Mucosa of stomach (tissue), 1 donor: ENCODE measurements around the gene ADARB2.
"Not testable (repeated sequence)": the region's sequence is repeated elsewhere in the genome, so short reads cannot be mapped to it uniquely, and the experiment has no call there.

Experiments
- H3K27me3 ChIP-seq: one replicate; pipeline ENCODE4 v1.7.0; 2013; ENCODE audit warnings: mild to moderate bottlenecking, low read length; ENCODE audit not compliant: control insufficient read depth, insufficient read depth
- H3K36me3 ChIP-seq: one replicate; pipeline ENCODE4 v1.7.0; 2013; ENCODE audit warnings: low read length; ENCODE audit not compliant: control insufficient read depth, insufficient read depth
- H3K4me1 ChIP-seq: one replicate; pipeline ENCODE4 v1.7.0; 2013; ENCODE audit warnings: mild to moderate bottlenecking, low read length; ENCODE audit not compliant: control insufficient read depth, insufficient read depth
- H3K4me3 ChIP-seq: one replicate; pipeline ENCODE4 v1.7.0; 2013; ENCODE audit warnings: low read length
- H3K9ac ChIP-seq: one replicate; pipeline ENCODE4 v1.7.0; 2013; ENCODE audit warnings: mild to moderate bottlenecking, low read length, moderate library complexity
- H3K9me3 ChIP-seq: one replicate; pipeline ENCODE4 v1.7.0; 2013; ENCODE audit warnings: mild to moderate bottlenecking, low read length, moderate library complexity; ENCODE audit not compliant: control insufficient read depth
- donor health status: Pancreatic carcinoma.

ADARB2 gene

GRCh38 chr10:1163204-1163660, 574.1 kb downstream of the ADARB2 start:
- Histone ChIP-seq H3K4me3 (no peak overlapping the region), H3K27me3 (no peaks in the 10 kb centered on the region), H3K9ac (no peak overlapping the region), H3K9me3 (no peaks in the 10 kb centered on the region), H3K4me1 (no peaks in the 10 kb centered on the region), H3K36me3 (no peaks in the 10 kb centered on the region)

- Histone ChIP-seq H3K27me3 (no peaks in the 10 kb centered on the region), H3K4me1 (no peaks in the 10 kb centered on the region), H3K9ac (no peak overlapping the region), H3K4me3 (no peak overlapping the region), H3K36me3 (no peaks in the 10 kb centered on the region), H3K9me3 (no peaks in the 10 kb centered on the region)
Measured at GRCh38 chr10:1162481-1163203, 574.7 kb downstream of the ADARB2 start.

GRCh38 chr10:1161315-1161673, 576.0 kb downstream of the ADARB2 start:
- not testable (repeated sequence) for H3K4me3 ChIP-seq

GRCh38 chr10:1160561-1161314, 576.6 kb downstream of the ADARB2 start:
- Histone ChIP-seq H3K4me3 (no peak overlapping the region), H3K9me3 (no peaks in the 10 kb centered on the region), H3K9ac (no peak overlapping the region), H3K36me3 (no peaks in the 10 kb centered on the region), H3K27me3 (no peaks in the 10 kb centered on the region), H3K4me1 (no peaks in the 10 kb centered on the region)

More at GRCh38 chr10:1161315-1161673, 576.0 kb downstream of the ADARB2 start:
- not testable (repeated sequence) for H3K36me3 ChIP-seq, H3K9ac ChIP-seq, H3K9me3 ChIP-seq, H3K4me1 ChIP-seq, H3K27me3 ChIP-seq

GRCh38 chr10:1159131-1160061, 577.9 kb downstream of the ADARB2 start:
- Histone ChIP-seq H3K9ac (no peak overlapping the region), H3K9me3 (no peaks in the 10 kb centered on the region), H3K36me3 (no peaks in the 10 kb centered on the region), H3K4me1 (no peaks in the 10 kb centered on the region), H3K27me3 (no peaks in the 10 kb centered on the region), H3K4me3 (no peak overlapping the region)

- not testable (repeated sequence) for H3K36me3 ChIP-seq, H3K9me3 ChIP-seq, H3K27me3 ChIP-seq, H3K9ac ChIP-seq, H3K4me1 ChIP-seq, H3K4me3 ChIP-seq
Measured at GRCh38 chr10:1158536-1158935, 578.8 kb downstream of the ADARB2 start.

- Histone ChIP-seq H3K9me3 (no peaks in the 10 kb centered on the region), H3K9ac (no peak overlapping the region), H3K36me3 (no peaks in the 10 kb centered on the region), H3K27me3 (no peaks in the 10 kb centered on the region), H3K4me3 (no peak overlapping the region), H3K4me1 (no peaks in the 10 kb centered on the region)
Measured at GRCh38 chr10:1158066-1158465, 579.3 kb downstream of the ADARB2 start.

GRCh38 chr10:1157615-1157933, 579.8 kb downstream of the ADARB2 start:
- no peaks in the 10 kb centered on the region for H3K9me3 ChIP-seq
- H3K4me1 ChIP-seq = no peaks in the 10 kb centered on the region
- no peaks in the 10 kb centered on the region for H3K27me3 ChIP-seq
- no peak overlapping the region for H3K9ac ChIP-seq
- no peaks in the 10 kb centered on the region for H3K36me3 ChIP-seq
- H3K4me3 ChIP-seq = no peak overlapping the region

GRCh38 chr10:1156921-1157614, 580.3 kb downstream of the ADARB2 start:
- H3K9ac ChIP-seq = no peak overlapping the region
- H3K4me1 ChIP-seq = no peaks in the 10 kb centered on the region
- no peak overlapping the region for H3K4me3 ChIP-seq
- H3K36me3 ChIP-seq = no peaks in the 10 kb centered on the region
- H3K27me3 ChIP-seq = no peaks in the 10 kb centered on the region
- H3K9me3 ChIP-seq = no peaks in the 10 kb centered on the region

GRCh38 chr10:1156616-1156886, 580.8 kb downstream of the ADARB2 start:
- Histone ChIP-seq H3K4me3 (no peak overlapping the region), H3K4me1 (no peaks in the 10 kb centered on the region), H3K9ac (no peak overlapping the region), H3K36me3 (no peaks in the 10 kb centered on the region), H3K27me3 (no peaks in the 10 kb centered on the region), H3K9me3 (no peaks in the 10 kb centered on the region)

- Histone ChIP-seq H3K4me3 (no peak overlapping the region), H3K9ac (no peak overlapping the region)
Measured at GRCh38 chr10:1155791-1156615, 581.3 kb downstream of the ADARB2 start.

More at GRCh38 chr10:1155791-1156615, 581.3 kb downstream of the ADARB2 start:
- Histone ChIP-seq H3K27me3 (no peaks in the 10 kb centered on the region), H3K36me3 (no peaks in the 10 kb centered on the region), H3K9me3 (no peaks in the 10 kb centered on the region), H3K4me1 (no peaks in the 10 kb centered on the region)
